ENCODE measurements around the gene KLHDC4. TPM values are rescaled to one million over a fixed set of nuclear protein-coding genes. Genes with fewer than 3 reads are reported as not detected.

Gene KLHDC4
- total RNA-seq (2011; cell fraction: chromatin; rRNA removed; ENCODE audit: low replicate concordance): 250 and 422 TPM in 2 replicates
- total RNA-seq (2011; cell fraction: nucleolus; rRNA removed): 176 and 189 TPM in 2 replicates
- 187 and 203 TPM in 2 replicates for total RNA-seq (2011; cell fraction: nucleoplasm; rRNA removed)
- total RNA-seq (2014; rRNA removed): 52.7 and 59.4 TPM in 2 replicates
- 17.9 and 25.5 TPM in 2 replicates for total RNA-seq (2014; rRNA removed; fragmentation: Illumina TruSeq; extraction: Trizol)
- total RNA-seq (2015; rRNA removed; fragmentation: Illumina TruSeq; extraction: Trizol): 31.8 and 32.8 TPM in 2 replicates
- 62.8 and 68.1 TPM in 2 replicates for total RNA-seq (2021)
- 23.7 and 24.9 TPM in 2 replicates for polyA plus RNA-seq (2011; rRNA removed)
- 17.9 and 23.5 TPM in 2 replicates for polyA plus RNA-seq (2011; cell fraction: cytosol; rRNA removed)
- polyA plus RNA-seq (2011; cell fraction: nucleus; rRNA removed): 66.5 and 112 TPM in 2 replicates
- polyA plus RNA-seq (2012): 35.3 and 39.1 TPM in 2 replicates
- 37.3 and 48.5 TPM in 2 replicates for polyA plus RNA-seq (2014; fragmentation: Illumina TruSeq; extraction: Trizol)
- 1 to 10 TPM; 1.3 to 2.5 TPM for polyA plus RNA-seq (2014; fragmentation: Nextera tagmentation; extraction: Ambion mirVana)
- polyA plus RNA-seq (2014; rRNA removed): 53.5 and 63.4 TPM in 2 replicates
- polyA minus RNA-seq (2011; rRNA and poly(A)+ RNA removed): 19.2 and 19.3 TPM in 2 replicates
- polyA minus RNA-seq (2011; cell fraction: cytosol; rRNA and poly(A)+ RNA removed): 18.8 and 24.5 TPM in 2 replicates
- 33.5 and 52.0 TPM in 2 replicates for polyA minus RNA-seq (2011; cell fraction: nucleus; rRNA and poly(A)+ RNA removed)
- percentile 76 among the genes with signal in this experiment for Bru-seq, nascent RNA
- BruChase-seq, experiment 1, labeled RNA remaining after a 2-hour chase: percentile 78 among the genes with signal in this experiment
- BruChase-seq, experiment 2, labeled RNA remaining after a 6-hour chase: percentile 81 among the genes with signal in this experiment
- long read RNA-seq, experiment 1, full-length matches to known transcripts: 78 of 145 reads
- long read RNA-seq, experiment 1, partial matches to known transcripts: 25 of 145 reads
- long read RNA-seq, experiment 1, other reads (novel, unspliced or antisense): 42 of 145 reads
- long read RNA-seq, experiment 2, full-length matches to known transcripts: 12 of 30 reads
- long read RNA-seq, experiment 2, partial matches to known transcripts: 9 of 30 reads
- long read RNA-seq, experiment 2, other reads (novel, unspliced or antisense): 9 of 30 reads
- long read RNA-seq, experiment 3, transcript KLHDC4-201 (12 exons, 1,886 nt): major isoform, 18 of 35 reads
- long read RNA-seq, experiment 3, partial matches to known transcripts: 4 of 35 reads
- long read RNA-seq, experiment 3, other reads (novel, unspliced or antisense): 13 of 35 reads

DNA sequence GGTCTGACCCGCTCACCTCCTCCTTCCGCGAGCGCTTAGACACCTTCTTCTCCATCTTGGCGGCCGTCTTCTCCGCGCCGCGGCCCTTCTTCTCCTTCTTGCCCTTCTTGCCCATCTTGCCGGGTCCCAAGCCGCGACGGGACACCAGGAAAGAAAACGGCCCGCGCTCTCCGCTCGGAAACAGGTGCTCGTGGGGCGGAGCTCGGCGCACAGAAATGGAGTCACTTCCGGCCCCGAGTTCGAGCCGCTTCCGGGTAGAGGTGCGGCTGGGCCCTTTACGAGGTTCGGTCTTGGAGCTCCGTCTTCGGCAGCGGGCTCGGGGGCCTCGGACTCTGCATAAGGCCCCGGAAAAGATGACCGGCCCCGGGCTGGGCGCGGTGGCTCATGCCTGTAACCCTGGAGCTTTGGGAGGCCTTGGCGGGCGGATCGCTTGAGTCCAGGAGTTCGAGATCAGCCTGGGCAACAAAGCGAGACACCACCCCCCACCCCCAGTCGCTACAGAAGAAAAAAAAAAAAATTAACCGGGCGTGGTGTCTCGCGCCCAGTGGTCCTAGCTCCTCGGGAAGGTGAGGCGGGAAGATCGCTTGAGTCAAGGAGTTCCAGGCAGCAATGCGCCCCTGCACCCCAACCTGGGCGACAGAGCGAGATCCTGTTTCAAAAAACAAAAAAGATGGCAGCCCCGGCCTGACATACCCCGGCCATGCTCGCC is at the start of gene KLHDC4:
TSS of gene KLHDC4 (minus strand) at position 211 of the 709 bp plus-strand sequence. CDS start at position 115, 96 bp downstream.
- no peaks in the 10 kb centered on the region for H3K27me3 ChIP-seq (ENCODE audit: control insufficient read depth in 2 of 2, insufficient read depth in 2 of 2, low read length in 2 of 2)
- H3K36me3 ChIP-seq (ENCODE audit: control insufficient read depth, insufficient read depth, low read length): peaks cover 34% of the 10 kb centered on the region; the same call in 2 of the 3 replicates
- H3K4me1 ChIP-seq (replicated peaks in 1 of 2; ENCODE audit: control insufficient read depth in 2 of 2, insufficient read depth in 2 of 2, low read length in 2 of 2): peaks cover 5 to 25% of the 10 kb centered on the region in 2 experiments; a peak in 4 of 5 replicates
- H3K9me3 ChIP-seq (replicated peaks; ENCODE audit: control insufficient read depth, insufficient read depth, low read depth, low read length): no peaks in the 10 kb centered on the region
- TSS peak; percentile 93 for BruUV-seq (replicated peaks)
- H3K4me3 ChIP-seq: peak within 1 kb of the TSS; percentile 94
- peak within 1 kb of the TSS; percentile 76 to 97 for H3K9ac ChIP-seq (ENCODE audit: insufficient read depth in 1 of 2, low read depth in 2 of 2, low read length in 2 of 2)
- FAIRE-seq (no peak), DNase-seq (ENCODE audit: extremely low read depth in 1 of 4, low spot score in 3 of 4) (peak; percentile 89 to 92 (median 90)), ATAC-seq (peak; percentile 91)
- in situ Hi-C loops (cut with MboI): no loop called here
- ChIA-PET POLR2A (interaction anchor here (0.5 to 1.7 kb wide), 12 partner anchors 9 to 129 kb away, joined by 3 to 7 read pairs (median 4); partner anchors contain the start of gene SLC7A5), CTCF (ENCODE audit: low intra/inter-chr PET ratio) (no interaction called here)
- H4K20me1 ChIP-seq (replicated peaks; ENCODE audit: control insufficient read depth, insufficient read depth, low read length): no peaks in the 10 kb centered on the region
- H3K79me2 ChIP-seq (ENCODE audit: control insufficient read depth, insufficient read depth, low read length): peaks cover 41% of the 10 kb centered on the region
- H2AFZ ChIP-seq (ENCODE audit: low read depth, low read length): peak within 1 kb of the TSS; percentile 87
- peak within 1 kb of the TSS; percentile 90 for H3K4me2 ChIP-seq (ENCODE audit: insufficient read depth, low read length)
- under 1% methylated on average over 48 of the region's 60 CpGs for WGBS (ENCODE audit: insufficient coverage, low coverage, missing lambda C conversion rate)
- intact Hi-C loops (cut with micrococcal nuclease): no loop called here
- H3K27ac ChIP-seq (ENCODE audit: extremely low read depth, low read depth, low read length): peak within 1 kb of the TSS; percentile 83
- no peaks in the 10 kb centered on the region for H3K9me1 ChIP-seq (ENCODE audit: control insufficient read depth, insufficient read depth, low read length)
- TF ChIP-seq YBX1 (IDR thresholded peaks at IDR 0.05) (no peak), RAD21 (CRISPR knock-in tag; conservative IDR thresholded peaks at IDR 0.05 in 1 of 2, IDR thresholded peaks at IDR 0.05 in 1 of 2) (no peak), RFX1 (IDR thresholded peaks at IDR 0.05) (no peak), PHB2 (IDR thresholded peaks at IDR 0.05; ENCODE audit: low read depth) (no peak), EZH2 (IDR thresholded peaks at IDR 0.05; ENCODE audit: borderline replicate concordance, low read depth, low read length) (no peak)
- TF ChIP-seq, protein P1, sequence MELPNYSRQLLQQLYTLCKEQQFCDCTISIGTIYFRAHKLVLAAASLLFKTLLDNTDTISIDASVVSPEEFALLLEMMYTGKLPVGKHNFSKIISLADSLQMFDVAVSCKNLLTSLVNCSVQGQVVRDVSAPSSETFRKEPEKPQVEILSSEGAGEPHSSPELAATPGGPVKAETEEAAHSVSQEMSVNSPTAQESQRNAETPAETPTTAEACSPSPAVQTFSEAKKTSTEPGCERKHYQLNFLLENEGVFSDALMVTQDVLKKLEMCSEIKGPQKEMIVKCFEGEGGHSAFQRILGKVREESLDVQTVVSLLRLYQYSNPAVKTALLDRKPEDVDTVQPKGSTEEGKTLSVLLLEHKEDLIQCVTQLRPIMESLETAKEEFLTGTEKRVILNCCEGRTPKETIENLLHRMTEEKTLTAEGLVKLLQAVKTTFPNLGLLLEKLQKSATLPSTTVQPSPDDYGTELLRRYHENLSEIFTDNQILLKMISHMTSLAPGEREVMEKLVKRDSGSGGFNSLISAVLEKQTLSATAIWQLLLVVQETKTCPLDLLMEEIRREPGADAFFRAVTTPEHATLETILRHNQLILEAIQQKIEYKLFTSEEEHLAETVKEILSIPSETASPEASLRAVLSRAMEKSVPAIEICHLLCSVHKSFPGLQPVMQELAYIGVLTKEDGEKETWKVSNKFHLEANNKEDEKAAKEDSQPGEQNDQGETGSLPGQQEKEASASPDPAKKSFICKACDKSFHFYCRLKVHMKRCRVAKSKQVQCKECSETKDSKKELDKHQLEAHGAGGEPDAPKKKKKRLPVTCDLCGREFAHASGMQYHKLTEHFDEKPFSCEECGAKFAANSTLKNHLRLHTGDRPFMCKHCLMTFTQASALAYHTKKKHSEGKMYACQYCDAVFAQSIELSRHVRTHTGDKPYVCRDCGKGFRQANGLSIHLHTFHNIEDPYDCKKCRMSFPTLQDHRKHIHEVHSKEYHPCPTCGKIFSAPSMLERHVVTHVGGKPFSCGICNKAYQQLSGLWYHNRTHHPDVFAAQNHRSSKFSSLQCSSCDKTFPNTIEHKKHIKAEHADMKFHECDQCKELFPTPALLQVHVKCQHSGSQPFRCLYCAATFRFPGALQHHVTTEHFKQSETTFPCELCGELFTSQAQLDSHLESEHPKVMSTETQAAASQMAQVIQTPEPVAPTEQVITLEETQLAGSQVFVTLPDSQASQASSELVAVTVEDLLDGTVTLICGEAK (IDR thresholded peaks at IDR 0.05): peak; percentile 97
- TF ChIP-seq, protein P1 (CRISPR knock-in tag; IDR thresholded peaks at IDR 0.05): no peak
